GM12874 (cell line): Measurements from ENCODE around the gene CARD19.

Source experiments
- TF ChIP-seq, protein P1 (sequence below): IDR thresholded peaks from 2 replicates; pipeline ENCODE4 v1.5.1; 2011; ENCODE audit warnings: low read depth, mild to moderate bottlenecking, control low read depth, low read length, moderate library complexity; ENCODE audit not compliant: insufficient read depth

Gene CARD19

DNA sequence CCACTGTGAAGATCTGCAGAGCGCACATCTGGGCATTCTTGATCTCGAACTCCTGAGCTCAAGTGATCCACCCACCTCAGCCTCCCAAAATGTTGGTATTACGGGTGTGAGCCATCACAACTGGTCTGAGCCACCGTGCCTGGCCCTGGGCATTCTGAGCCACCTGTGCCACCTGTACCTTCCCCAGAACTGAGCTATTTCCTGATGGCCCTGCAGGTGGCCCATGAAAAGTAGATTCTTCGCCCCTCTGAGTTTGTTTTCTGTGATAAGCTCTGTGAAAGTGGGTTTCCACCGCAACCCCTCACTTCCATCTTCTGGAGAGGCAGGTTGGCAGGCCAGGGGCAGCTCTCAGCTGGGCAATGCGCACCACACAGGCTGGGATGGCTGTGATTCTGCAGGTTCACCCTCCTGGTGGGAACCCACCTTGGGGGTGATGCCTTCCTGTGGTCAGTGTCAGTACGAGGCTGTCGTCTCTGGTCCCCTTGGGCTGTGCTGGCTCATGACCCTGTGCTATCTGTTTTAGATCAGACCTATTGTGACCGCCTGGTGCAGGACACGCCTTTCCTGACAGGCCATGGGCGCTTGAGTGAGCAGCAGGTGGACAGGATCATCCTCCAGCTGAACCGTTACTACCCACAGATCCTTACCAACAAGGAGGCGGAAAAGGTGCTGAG is 11.3 kb downstream of the CARD19 start:
- TF ChIP-seq, protein P1, sequence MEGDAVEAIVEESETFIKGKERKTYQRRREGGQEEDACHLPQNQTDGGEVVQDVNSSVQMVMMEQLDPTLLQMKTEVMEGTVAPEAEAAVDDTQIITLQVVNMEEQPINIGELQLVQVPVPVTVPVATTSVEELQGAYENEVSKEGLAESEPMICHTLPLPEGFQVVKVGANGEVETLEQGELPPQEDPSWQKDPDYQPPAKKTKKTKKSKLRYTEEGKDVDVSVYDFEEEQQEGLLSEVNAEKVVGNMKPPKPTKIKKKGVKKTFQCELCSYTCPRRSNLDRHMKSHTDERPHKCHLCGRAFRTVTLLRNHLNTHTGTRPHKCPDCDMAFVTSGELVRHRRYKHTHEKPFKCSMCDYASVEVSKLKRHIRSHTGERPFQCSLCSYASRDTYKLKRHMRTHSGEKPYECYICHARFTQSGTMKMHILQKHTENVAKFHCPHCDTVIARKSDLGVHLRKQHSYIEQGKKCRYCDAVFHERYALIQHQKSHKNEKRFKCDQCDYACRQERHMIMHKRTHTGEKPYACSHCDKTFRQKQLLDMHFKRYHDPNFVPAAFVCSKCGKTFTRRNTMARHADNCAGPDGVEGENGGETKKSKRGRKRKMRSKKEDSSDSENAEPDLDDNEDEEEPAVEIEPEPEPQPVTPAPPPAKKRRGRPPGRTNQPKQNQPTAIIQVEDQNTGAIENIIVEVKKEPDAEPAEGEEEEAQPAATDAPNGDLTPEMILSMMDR: no peak

DNA sequence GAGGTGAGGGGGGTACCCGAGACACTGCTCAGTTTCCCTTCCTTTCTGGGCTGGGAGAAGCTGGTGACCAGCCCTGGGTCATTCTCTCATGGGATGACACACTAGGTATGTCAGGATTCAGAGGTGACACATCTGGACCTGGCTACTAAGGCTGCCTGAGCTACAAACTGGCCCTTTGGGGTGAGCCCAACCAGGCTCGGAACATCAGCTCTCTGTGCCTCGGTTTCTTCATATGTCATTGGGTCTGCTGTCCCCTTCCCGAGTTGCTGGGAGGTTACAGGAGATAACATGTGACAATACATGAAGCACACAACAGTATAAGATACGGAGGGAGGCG is 11.8 kb downstream of the CARD19 start:
- TF ChIP-seq, protein P1: no peak

DNA sequence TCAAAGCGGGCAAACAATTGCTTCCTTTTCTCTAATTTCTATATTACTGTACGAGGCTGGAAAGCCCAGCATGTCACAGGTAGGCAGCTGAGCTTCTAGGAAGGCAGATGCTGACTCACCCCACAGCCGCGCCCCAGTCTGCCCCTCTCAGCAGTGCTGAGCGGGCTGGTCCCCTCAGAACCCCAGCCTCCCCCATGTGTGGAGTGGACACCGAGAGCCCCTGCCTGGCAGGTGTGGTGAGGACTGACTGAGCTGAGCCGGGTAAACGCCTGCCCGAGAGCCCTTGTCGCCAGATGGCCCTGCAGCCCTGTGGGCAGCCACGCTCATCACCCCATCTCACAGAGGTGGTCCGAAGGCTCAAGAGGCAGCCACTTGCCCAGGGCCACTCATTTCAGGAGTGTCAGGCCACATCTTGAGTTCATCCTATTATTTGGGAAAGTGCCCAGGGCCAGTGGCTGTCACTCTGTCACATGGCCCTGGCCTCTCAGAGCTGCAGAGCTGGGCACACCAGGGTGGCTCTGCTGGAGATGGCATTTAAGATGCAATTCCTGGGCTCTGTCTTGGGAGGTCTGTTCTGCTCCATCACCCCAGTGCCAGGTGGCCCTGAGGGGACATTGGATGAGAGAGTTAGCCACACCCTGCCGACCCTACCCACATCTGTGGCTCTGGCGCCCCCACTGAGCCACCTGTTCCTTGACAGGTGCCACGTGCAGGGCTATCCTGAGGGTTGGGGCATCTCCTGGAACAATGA is 12.4 kb downstream of the CARD19 start:
- TF ChIP-seq, protein P1: no peak

DNA sequence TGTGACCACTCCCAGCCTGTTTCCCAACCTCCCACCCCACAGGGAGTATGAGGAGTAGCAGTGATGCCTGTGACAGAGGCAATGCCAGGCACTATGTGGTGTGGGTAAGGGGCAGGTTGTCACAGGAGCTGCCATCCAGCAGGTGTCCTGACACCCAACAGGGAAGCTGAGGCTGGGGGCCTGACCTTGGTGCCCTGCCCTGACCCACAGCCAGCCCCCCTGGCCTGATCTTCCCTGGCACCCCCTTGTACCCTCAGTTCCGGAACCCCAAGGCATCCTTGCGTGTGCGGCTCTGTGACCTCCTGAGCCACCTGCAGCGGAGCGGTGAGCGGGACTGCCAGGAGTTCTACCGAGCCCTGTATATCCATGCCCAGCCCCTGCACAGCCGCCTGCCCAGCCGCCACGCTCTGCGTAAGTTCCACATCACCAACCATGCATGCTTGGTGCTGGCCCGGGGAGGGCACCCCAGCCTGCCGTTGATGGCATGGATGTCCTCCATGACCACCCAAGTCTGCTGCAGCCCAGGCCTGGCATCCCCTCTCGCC is 14.4 kb downstream of the CARD19 start:
- TF ChIP-seq, protein P1: no peak

DNA sequence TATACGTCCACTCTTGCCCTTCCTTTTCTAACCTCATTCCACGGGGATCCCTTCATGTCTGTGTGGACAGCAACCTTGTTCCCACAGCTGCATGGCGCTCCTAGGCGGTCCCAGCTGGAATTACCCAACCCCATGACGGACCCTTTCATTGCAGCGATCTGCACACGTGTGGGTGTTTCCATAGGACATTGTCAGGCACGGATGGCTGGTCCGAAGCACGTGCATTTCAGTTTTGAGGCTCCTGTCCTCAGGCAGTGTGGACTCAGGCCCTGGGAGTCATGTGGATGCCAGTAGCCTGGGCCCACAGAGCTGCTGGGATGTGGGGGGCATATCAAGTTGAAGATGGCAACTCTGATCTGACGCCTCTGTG is 15.0 kb downstream of the CARD19 start:
- TF ChIP-seq, protein P1: no peak

DNA sequence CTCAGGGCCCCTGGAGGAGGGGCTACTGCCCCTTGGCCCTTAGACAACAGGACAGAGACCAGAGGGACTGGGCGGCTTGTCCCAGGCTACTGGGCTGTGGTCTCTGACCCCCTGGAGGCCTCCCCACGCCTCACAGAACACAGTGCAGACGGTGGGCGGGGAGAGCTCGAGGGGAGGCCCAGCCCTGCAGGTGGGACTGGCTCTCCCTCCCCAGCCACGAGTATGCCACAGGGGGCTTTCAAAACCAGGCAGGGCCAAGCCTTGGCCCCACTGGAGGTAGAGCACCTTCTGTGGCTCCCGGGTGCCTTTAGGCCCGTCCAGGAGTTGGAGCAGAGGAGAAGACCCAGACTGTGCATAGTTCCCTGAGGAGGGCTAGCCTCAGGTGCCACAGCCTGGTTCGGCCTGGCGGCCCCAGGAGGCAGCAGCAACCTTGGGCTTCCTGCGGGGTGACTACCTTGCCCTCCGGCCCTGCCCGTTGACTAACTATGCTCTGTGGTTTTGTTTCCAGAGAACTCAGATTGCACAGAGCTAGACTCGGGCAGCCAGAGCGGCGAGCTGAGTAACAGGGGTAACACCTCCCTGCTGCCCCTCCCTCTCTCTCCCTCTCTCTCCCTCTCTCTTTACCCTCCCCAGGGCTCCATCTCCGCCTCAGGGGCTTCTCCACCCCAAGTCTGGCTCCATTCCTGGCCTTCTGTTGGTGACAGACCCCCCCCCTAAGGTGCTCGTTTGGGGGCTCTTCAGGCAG is 15.5 kb downstream of the CARD19 start:
- TF ChIP-seq, protein P1: no peak
